SW 1271 (cell line): ENCODE data around the gene RAB31.
"Not testable (repeated sequence)": the region's sequence is repeated elsewhere in the genome, so short reads cannot be mapped to it uniquely, and the experiment has no call there.

ENCODE experiments used
- DNase-seq, 2 experiments: peaks; one replicate each; lab custom pipeline; 2025; lab: John Stamatoyannopoulos, UW

RAB31 gene, protein sequence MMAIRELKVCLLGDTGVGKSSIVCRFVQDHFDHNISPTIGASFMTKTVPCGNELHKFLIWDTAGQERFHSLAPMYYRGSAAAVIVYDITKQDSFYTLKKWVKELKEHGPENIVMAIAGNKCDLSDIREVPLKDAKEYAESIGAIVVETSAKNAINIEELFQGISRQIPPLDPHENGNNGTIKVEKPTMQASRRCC

DNA sequence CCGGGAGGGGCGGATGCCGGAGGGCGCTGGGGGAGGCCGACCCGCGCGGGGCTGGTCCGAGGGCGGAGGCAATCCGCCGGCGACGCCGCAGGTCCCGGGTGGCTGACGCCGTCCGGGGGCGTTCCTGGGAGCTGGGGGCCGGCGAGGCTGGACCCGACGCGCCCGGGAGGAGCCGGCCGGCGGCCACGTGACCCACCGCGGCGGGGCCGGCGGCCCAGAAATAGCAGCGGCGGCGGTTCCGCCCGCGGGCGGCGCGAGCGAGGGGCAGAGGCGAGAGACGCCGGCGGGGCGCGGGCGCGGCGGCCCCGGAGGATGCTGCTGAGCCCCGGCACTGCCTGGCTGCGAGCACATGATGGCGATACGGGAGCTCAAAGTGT lies at the start of gene RAB31:
RAB31 (plus strand) TSS at position 245 of the 377 bp plus-strand sequence; CDS start at position 350, 105 bp downstream.
- peak; percentile 8 to 61 for DNase-seq

DNA sequence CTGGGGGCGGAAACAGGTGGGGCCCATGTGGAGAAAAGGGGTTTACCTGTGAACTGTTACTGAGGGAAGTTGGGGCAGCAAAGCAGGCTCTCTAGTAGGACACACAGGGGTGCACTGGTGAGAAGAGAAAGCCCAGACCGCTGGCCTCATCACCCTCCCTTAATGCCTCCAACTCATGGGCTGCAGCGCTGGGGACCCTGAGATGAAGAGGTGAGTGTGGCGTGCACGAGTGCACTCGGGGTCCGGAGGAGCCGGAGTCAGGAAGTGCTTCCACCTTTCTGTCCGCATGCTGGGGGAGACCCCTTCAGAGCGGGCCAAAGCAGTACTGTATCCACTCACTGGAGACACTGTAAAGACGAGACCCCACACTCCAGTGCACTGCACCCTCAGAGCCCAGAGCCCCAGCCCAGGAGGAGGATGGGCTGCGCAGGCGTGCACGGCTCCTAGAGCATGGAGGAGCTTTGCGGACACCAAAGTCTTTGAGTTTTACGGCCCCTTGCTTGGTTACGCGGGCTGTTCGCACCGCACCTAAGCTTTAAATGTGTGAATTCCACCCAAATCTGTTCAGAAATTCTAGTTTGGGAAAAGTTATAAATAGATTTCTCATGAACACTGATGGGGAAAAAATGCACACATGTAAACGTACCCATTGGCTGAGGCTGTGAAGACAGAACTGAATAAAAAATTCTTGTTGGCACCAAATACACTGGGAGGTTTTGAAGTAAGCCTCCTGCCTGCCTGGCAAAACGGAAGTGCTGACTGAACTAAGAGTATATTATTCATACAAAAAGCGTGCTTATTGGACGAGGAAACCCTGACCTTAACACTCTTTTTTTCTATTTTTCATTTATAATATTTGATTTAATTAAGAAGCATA lies 48.4 kb upstream of the RAB31 start:
- DNase-seq = no peak

DNA sequence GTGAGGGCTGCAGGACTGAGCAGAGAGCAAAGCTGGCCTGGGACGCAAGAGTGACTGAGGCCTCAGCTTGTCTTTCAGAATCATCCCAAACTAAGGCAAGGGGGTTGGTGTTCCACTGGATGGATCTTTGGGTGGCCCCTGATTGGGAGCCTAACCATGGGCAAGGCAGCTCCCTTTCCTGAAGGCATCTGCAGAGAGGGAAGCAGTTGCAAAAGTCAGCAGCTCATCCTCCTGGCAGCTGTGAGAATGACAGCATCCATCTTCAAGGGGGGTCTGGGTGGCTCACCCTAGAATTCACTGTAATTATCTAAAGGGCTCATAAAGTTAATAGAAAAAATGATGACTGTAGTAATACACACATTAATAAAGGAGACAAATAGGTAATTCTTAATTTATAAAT lies 46.5 kb upstream of the RAB31 start:
- no peak for DNase-seq

DNA sequence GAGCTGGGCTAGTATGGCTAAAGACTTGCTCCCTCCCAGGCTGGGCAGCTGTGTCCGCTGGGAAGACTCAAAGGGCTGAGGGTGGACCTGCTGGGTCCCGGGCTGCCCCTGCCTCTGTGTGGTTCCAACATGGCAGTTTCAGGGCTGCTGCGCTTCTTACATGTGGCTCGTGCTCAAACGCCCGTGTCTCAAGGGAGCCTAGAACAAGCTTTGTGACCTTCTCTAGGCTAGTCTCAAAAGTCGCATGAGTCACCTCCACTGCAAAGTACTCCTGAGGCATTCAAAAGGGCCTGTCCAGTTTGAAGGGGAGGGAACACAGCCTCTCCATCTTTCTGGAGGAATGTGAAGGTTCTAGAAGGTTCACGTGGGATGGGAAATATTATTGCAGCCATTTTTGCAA lies 44.7 kb upstream of the RAB31 start:
- DNase-seq = no peak

DNA sequence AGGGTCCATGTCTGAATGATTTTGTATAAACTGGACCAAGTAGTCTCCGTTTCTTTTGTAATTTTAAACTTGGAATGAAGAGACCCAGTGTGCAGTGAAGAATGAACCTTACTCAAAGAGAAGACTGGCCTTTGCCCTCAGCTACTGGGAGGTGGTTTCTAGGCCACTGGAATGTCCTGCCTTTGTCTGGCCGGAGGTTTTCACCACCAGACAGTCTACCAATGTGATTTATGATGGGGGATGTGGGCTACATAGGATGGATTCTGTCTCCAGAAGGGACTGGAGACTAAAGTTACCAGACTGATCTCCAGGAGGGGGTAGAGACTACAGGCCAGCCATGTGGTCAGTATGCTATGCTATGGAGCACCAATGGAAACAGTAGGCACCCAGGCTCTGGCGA lies 42.8 kb upstream of the RAB31 start:
- no peak for DNase-seq

DNA sequence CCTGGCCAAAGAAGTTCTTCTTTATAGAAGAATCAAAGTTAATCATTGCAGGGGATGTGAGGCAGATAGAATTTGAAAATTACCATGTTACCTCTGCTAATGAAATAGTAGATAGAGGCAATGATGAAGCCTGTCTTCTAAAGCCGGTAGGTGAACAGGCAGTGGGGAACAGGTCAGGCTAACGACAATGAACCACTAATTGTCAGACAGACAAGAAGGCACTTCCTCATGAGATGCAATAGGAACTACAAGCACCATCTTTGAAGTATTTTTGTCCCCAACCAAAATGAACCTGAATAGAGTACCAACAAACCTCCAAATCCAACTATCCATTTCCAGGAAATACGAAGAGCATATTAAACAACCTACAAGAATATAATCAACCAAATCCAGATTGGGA lies 41.6 kb upstream of the RAB31 start:
- no peak for DNase-seq

DNA sequence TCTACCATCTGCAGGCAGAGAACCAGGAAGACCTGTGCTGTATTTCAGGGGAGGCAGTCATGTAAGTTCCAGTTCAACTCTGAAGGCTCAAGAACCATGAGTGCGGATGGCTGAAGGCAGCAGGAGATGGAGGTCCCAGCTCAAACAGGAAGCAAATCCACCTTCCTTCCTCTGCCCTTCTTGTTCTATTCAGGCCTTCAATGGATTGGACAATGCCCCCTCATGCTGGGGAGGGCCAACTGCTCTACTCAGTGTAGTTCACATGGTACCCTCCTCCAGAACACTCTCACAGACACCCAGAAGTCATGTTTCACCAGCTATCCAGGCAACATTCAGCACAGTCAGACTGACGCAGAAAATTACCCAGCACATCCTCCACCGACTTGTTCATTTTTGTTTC lies 39.1 kb upstream of the RAB31 start:
- DNase-seq = no peak

DNA sequence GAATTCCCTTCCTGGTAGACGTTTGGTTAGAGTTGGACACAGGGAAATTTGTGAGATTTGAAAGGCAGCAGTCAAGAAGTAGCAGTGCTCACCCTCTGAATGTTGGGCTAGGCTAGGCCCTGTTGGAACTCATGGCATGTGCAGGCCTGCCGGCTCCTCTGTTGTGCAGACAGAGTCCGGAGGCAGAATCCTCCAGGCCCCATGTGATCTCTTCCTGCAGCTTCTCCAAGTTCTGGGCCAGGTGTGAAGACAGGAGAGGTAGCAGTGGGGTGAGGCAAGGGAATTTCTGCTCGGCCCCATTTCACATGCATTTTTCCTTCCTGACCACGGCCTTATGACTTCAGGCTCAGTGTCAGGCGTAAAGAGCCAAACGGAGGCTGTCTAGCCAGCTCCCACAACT lies 36.9 kb upstream of the RAB31 start:
- DNase-seq = no peak

DNA sequence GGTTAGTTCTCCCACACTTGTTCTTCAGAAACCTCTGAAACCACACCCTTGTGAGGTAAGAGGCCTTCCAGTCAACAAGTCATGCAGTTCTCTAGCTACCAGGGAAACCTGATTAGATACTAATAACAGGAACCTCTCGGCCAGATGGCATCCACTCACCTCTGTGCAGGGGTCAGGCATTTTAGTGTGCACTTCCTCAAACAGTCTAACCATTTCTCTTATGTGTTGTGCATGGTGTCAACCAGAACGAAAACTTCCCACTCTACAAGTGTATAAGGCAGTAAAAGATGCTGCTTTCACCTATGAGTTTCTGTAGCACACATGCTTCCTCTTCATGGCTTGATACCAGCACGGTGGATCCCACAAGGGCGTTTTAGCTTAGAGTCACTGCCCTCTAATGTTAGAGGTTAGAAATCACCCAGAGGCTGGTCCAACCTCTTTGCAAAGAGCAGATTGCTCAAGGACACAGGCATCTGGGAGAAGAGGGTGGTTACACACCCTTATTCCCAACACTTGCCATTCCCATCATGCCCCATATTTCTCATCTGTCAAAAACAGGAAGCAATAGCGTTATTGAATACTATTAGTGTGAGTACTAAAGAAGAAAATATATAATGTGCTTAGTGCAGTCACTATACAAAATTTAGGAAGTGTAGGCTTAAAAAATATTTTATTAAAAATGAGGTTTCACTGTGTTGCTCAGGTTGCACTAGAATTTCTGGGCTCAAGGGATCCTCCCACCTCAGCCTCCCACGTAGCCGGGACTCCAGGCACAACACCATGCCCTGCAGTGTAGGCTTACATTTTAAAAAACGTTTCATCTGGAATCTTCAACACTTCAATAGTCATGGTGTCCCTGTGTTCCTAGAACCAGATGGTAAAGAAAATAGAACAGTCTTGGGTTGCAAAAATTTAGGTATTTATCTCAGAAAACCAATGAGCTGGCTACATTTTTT lies 34.5 kb upstream of the RAB31 start:
- peak; percentile 5 to 46 for DNase-seq

DNA sequence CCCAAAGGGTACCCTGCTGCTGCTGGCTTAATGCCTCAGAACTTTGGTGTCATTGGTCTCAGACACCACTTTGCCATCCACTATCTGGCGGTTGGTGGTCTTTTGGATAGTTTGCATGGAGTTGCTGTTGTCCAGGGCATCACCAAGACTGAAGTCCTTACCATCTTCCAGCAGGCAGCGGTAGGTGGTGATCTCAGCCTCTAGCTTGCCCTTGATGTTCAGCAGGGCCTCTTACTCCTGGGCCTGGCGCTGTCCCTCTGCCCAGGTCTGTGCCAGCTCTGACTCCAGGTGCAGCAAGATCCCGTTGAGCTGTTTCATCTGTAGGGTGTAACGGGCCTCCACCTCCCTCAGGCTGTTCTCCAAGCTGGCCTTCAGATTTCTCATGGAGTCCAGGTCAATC lies 29.9 kb upstream of the RAB31 start:
- DNase-seq = not testable (repeated sequence)

DNA sequence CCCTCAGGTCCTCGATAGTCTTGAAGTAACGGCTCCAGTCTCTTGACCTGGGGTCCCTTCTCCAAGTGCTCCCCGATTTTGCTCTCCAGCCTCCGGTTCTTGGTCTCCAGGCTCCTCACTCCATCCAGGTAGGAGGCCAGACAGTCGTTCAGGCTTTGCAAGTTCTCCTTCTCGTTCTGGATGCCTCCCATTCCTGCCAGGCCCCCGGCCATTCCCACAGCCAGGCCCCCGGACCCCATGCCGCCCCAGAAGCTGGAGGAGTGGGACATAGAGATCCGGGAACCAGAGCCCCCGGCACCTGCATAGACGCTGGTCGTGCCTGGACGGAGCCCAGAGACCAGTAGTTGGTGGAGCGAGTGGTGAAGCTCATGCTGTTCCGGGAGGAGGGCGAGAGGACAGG lies 29.0 kb upstream of the RAB31 start:
- DNase-seq = no peak

DNA sequence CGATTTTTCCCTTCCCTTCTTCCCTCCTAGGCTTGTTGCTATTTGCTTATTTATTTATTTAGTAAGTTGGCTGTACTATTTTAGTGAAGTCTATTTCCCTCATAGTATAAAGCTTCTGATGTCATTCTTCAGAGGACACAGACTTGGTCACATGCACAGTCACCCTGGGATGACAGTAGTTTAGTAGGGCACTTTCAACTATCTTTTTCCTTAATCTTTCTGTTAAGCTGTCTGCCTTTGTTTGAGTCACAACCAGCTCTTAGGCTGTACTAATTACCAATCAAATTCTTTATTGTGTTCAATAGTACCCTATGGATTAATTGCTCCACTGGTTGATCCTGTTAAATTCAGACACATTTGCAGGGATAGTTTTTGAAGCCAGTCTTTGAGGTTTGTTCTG lies 26.9 kb upstream of the RAB31 start:
- DNase-seq = no peak

DNA sequence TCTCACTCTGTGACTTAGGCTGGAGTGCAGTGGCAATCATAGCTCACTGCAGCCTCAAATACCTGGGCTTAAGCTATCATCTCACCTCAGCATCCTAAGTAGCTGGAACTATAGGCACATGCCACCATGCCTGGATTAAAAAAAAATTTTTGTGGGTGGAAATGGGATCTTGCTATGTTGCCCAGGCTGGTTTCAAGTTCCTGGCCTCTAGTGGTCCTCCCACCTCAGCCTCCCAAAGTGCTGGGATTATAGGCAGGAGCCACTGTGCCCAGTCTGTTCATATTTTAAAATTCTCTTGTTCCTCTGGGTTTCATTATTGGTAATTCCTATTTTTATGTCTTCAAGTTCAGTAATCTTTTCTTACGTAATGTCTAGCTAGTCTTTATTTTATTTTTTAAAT lies 25.5 kb upstream of the RAB31 start:
- no peak for DNase-seq

DNA sequence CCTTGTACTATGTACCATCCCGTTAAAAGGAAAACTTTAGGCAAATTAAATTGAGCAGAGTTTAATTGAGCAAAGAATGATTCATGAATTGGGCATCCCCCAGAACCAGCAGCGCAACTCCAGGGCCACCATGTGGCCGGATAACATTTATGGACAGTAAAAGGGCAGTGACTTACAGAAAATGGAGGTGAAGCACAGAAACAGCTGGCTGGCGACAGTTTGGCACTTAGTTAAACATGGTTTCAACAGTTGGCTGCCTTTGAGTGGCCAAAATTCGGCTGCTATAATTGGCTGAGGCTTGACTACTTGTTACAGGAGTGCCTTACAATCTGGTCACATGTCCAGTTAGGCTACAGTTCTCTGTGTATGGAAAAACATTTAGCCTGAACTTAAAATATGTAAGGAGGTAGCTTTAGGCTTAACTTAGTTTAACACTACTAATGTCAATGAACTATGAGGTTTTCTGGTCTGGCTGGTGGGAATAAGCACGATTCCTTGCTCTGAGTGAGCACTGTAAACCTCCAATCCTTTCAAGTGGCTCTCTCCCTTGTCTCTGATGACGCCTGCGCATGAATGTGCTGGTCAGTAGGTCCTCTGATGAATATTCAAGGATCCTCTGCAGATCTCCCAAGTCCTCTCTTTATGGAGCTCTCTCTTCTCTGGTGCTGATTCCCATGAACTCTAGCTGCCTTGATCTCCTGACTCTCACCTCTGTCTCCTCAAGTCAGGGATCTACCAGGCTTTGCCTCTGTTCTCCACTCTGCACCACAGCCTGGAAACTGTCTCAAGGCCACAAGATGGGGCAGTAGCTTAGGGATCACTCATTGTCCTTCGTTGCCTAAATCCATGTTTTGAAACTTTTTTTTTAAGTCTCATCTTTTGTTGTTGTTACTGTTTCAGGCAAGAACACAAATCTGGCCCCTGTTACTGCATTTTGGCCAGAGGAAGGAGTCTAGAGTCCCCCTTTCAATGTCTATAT lies 24.4 kb upstream of the RAB31 start:
- peak in 1 of 2 experiments; percentile 40 for DNase-seq

DNA sequence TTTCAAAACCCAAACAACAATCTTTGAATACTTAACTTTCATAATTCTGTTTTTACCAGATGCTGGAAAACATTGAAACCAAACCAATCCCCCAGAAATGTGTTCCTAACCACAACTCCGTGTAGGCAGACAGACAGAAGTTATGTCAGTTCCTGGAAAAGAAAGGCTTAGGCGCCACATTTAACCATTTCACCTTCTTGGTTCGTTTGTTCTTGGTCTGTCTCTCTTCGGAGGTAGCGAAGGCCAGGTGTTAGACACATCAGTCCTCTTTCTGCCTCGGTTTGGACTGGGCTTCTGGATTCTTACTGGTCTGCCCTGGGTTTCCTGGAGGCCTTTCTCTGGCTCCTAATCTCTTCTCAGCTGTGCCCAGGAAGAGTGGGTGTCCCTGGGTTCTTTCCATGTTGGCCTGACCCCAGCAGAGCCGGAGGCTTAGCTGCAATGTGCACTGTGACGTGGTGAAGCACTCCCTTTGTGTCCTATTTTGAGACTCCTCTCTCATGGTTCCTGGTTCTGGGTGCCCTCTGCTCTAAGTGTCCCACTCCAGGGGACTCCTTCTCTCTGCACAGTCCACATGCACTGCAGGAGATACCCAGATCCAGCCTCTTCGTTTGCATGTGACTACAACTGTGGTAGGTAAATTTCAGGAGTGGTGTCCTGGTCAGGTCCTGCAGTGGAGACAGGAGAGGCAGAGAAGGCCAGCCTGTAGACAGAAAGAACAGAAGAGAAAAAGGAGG lies 23.1 kb upstream of the RAB31 start:
- DNase-seq = no peak

DNA sequence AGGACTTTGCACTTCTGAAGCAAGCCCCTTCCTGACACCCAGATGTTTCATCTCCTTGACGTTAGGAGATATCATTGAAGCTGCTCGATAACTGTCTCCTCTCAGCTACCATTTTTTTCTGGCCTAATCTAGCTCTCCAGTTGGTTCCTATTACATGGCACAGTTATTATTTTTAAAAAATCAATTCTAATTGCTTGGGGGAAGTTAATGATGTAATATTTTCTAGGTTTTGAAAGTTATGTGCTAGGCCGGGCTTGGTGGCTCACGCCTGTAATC lies 22.5 kb upstream of the RAB31 start:
- no peak for DNase-seq

DNA sequence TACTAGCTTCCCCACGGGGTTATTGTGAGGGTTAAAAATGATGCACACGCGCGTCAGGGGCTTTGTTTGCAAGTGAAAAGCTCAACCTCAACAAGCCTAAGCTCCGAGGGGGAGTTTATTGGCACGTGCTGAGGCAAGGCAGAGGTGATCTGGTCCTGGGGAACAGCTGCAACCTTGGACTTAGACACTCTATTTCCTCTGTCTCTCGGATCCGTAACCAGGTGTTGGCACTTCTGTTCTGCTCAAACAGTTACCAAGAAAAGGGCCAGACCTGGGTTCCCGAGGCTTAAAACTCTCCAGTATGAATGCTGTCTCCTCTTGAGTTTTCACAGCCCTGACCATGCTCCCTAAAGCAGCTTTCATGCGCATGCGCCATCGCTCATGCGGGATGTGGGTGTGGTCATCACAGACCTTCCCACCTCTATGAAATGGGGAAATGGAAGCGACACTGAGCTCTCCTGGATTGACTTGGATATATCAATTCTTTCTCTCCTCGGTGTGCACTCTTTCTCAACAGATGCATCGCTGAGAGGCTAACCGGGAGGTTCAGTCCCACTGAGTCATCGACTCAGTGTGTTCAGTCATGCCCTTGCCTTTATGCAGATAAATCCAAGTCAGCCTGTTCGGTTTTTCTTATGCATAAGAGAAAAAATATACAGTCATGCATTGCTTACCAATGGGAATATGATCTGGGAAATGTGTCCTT lies 19.9 kb upstream of the RAB31 start:
- no peak for DNase-seq

DNA sequence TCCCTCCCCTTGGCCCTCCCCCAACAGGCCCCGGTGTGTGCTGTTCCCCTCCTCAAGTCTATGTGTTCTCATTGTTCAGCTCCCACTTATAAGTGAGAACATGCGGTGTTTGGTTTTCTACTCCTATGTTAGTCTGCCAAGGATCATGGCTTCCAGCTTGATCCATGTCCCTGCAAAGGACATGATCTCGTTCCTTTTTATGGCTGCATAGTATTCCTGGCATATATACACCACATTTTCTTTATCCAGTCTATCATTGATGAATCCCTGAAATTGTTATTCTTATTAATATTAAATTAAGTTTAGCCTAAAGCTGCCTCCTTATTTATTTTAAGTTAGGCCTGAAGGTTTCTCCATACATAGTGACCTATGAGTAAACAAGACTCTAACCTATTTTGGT lies 18.8 kb upstream of the RAB31 start:
- DNase-seq = no peak

DNA sequence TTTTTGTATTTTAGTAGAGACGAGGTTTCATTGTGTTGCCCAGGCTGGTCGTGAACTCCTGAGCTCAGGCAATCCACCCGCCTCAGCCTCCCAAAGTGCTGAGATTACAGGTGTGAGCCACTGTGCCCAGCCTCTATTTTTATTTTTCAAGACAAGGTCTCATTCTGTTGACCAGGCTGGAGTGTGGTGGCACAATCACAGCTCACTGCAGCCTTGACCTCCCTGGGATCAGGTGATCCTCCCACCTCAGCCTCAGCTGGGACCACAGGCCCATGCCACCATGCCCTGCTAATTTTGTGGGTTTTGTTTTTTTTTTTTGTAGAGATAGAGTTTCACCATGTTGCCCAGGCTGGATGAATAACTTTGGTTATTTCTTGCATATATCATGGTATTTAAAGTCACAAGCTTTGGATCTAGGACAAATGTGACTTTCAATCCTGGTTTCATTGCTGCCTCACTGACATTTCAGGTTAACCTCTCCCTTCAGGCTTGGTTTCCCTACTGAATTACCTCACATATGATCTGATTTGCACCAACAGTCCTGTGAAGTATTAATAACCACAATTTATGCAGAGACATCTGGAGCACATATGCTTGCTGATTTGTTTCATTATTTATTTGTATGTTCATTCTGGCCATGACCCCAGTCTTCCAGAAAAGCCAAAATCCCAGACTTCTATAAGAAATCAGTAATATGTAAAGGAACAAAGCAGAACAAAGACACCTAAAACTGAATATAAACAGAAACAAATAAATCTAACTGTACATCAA lies 17.5 kb upstream of the RAB31 start:
- no peak for DNase-seq
